Psoas muscle (tissue), 8 donors: ENCODE results near the gene CFAP46. TPM values are rescaled to one million over a fixed set of nuclear protein-coding genes. Genes with fewer than 3 reads are reported as not detected.

Experiments used
- ATAC-seq, 4 donors: fragments of 200-7000 bp; cut with Tn5 transposase; one replicate each; pipeline ENCODE4 v1.9.1; 2020; ENCODE audit warnings: moderate library complexity in 3 of 4, mild to moderate bottlenecking in 2 of 4
- DNase-seq, 2 donors: peaks; one replicate each; pipeline ENCODE4 v3.0.0-alpha.2; 2020
- H3K27ac ChIP-seq: fragments of 200-600 bp; one replicate; pipeline ENCODE4 v1.8.0; 2022
- H3K27me3 ChIP-seq, 3 donors: fragments of 200-600 bp in 1 of 3; one replicate each; pipeline versions ENCODE4 v1.6.1 to v1.8.0; 2013 to 2022; ENCODE audit warnings: low read length in 2 of 3, mild to moderate bottlenecking in 2 of 3, moderate library complexity in 1 of 3; ENCODE audit not compliant: insufficient read depth in 3 of 3
- H3K36me3 ChIP-seq, 2 donors: fragments of 200-600 bp in 1 of 2; one replicate each; pipeline versions ENCODE4 v1.6.1 to v1.8.0; 2013 to 2022; ENCODE audit warnings: low read depth in 1 of 2, mild to moderate bottlenecking in 1 of 2, moderate library complexity in 1 of 2; ENCODE audit not compliant: insufficient read depth in 1 of 2
- H3K4me1 ChIP-seq: fragments of 200-600 bp; one replicate; pipeline ENCODE4 v1.8.0; 2022
- H3K4me3 ChIP-seq: fragments of 200-600 bp; one replicate; pipeline ENCODE4 v1.8.0; 2022; ENCODE audit warnings: mild to moderate bottlenecking
- H3K9me3 ChIP-seq: fragments of 200-600 bp; one replicate; pipeline ENCODE4 v1.8.0; 2022
- CTCF ChIP-seq: fragments of 200-600 bp; IDR thresholded peaks from one replicate; pipeline ENCODE4 v1.8.0; 2022; ENCODE audit warnings: antibody characterized with exemption
- WGBS, 3 donors: extraction: QIAGEN DNeasy Blood & Tissue Kit; methylation state at CpG; one replicate each; pipeline versions ENCODE4 v1.1.6 to v1.1.7; 2013; 5-methylcytosine and 5-hydroxymethylcytosine counted together
- intact Hi-C, 2 donors: fragments of 100-400 bp; cut with DNase I; formaldehyde crosslinking; loops; one replicate each; pipeline versions ENCODE4 v1.11.0 to v1.14.2; 2022
- polyA plus RNA-seq, 3 donors: library from polyadenylated mRNA; stranded (reverse); fragments of 200-250 nt; gene quantifications; one replicate each; pipeline ENCODE4 v1.2.3, GENCODE V29; 2013
- total RNA-seq, 4 donors: library from RNA; stranded (reverse); fragmentation: NEBNext Ultra II Directional in 2 of 4; extraction: Animal tissue kit (Norgen Biotek cat#: 25700) in 2 of 4; gene quantifications; one replicate each; pipeline versions ENCODE4 v1.2.1 to v1.2.4, GENCODE V29; 2021 to 2023
- donor health status: healthy with polysubstance abuse.
- donor health status: DM: no; HTN: no; CAD: no; lungs with moderate emphysema.
- donor health status: Bipolar disorder and iron deficiency.
- donor health status: healthy.
- donor health status: DM: yes; HTN: yes; CAD: no.
- donor health status: DM: no; HTN: no; CAD: no.
- donor health status: DM: no; HTN: no; CAD: no.
- donor health status: DM: yes; HTN: yes; CAD: no.

CFAP46 gene
- total and polyA plus RNA-seq, 7 donors, result 3.9 to 25.4 (median 13.8) TPM

GRCh38 chr10:132916421-132916841 lies 25.9 kb downstream of the CFAP46 start:
- no peaks in the 10 kb centered on the region for H3K4me1 ChIP-seq
- peaks cover 0 to 73% (median 16%) of the 10 kb centered on the region in 3 donors for H3K27me3 ChIP-seq
- H3K36me3 ChIP-seq, result no peaks in the 10 kb centered on the region
- H3K4me3 ChIP-seq, result no peak overlapping the region
- no peak overlapping the region for H3K27ac ChIP-seq
- peak in 1 of 2 donors; percentile 39 for DNase-seq
- ATAC-seq, result no peak
- no peaks in the 10 kb centered on the region for H3K9me3 ChIP-seq
- 48 to 64% (median 54%) methylated on average over 19 of the region's 19 CpGs for WGBS, 3 donors
- intact Hi-C loops, result no loop called here
- no peak for TF ChIP-seq CTCF

GRCh38 chr10:132915411-132915810 lies 27.0 kb downstream of the CFAP46 start:
- intact Hi-C loops, result no loop called here
- H3K9me3 ChIP-seq, result no peaks in the 10 kb centered on the region
- ATAC-seq (no peak), DNase-seq (no peak)
- H3K4me1 ChIP-seq, result no peaks in the 10 kb centered on the region
- no peaks in the 10 kb centered on the region for H3K36me3 ChIP-seq
- H3K27ac ChIP-seq, result no peak overlapping the region
- WGBS, 3 donors, result 44 to 56% (median 49%) methylated on average over 27 to 30 of the region's 30 CpGs
- no peak overlapping the region for H3K4me3 ChIP-seq
- no peak for TF ChIP-seq CTCF
- peaks cover 0 to 71% (median 12%) of the 10 kb centered on the region in 3 donors for H3K27me3 ChIP-seq

- DNase-seq, result no peak
- WGBS, 3 donors, result 81 to 87% (median 82%) methylated on average over 13 to 15 of the region's 17 CpGs
These were observed 27.6 kb downstream of the CFAP46 start for GRCh38 chr10:132914732-132915131.

GRCh38 chr10:132913559-132914115 lies 28.7 kb downstream of the CFAP46 start:
- intact Hi-C loops, result no loop called here
- TF ChIP-seq CTCF, result no peak
- no peak for ATAC-seq
- Histone ChIP-seq H3K36me3 (no peaks in the 10 kb centered on the region), H3K4me3 (no peak overlapping the region), H3K4me1 (no peaks in the 10 kb centered on the region), H3K27ac (no peak overlapping the region), H3K9me3 (no peaks in the 10 kb centered on the region), H3K27me3 (peaks cover 0 to 69% (median 11%) of the 10 kb centered on the region in 3 donors)
- DNase-seq, result no peak
- 80 to 81% (median 81%) methylated on average over 23 to 26 of the region's 26 CpGs for WGBS, 3 donors

More at GRCh38 chr10:132914732-132915131, 27.6 kb downstream of the CFAP46 start:
- Histone ChIP-seq H3K4me3 (no peak overlapping the region), H3K27ac (no peak overlapping the region), H3K36me3 (no peaks in the 10 kb centered on the region), H3K27me3 (peaks cover 0 to 70% (median 10%) of the 10 kb centered on the region in 3 donors), H3K4me1 (no peaks in the 10 kb centered on the region), H3K9me3 (no peaks in the 10 kb centered on the region)
- TF ChIP-seq CTCF, result no peak
- no peak for ATAC-seq
- intact Hi-C loops, result no loop called here
